SKM-1 (cell line): ENCODE results near the gene PLGLB1.
"Not testable (repeated sequence)": the region's sequence is repeated elsewhere in the genome, so short reads cannot be mapped to it uniquely, and the experiment has no call there.

Experiments used
- DNase-seq: peaks from one replicate; lab custom pipeline; 2025; ENCODE audit not compliant: unreplicated experiment; lab: John Stamatoyannopoulos, UW

Gene PLGLB1

GRCh38 chr2:87021744-87022143 lies at the start of gene PLGLB1:
Gene PLGLB1, minus strand, starts transcription at chr2:87021844. Its CDS starts 61 bp downstream, at chr2:87021783.
- DNase-seq = not testable (repeated sequence)

- not testable (repeated sequence) for DNase-seq
Measured at GRCh38 chr2:87064305-87064704, 42.7 kb upstream of the PLGLB1 start.

- not testable (repeated sequence) for DNase-seq
Measured at GRCh38 chr2:87063431-87063830, 41.8 kb upstream of the PLGLB1 start.

- DNase-seq = not testable (repeated sequence)
Measured at GRCh38 chr2:87061519-87061918, 39.9 kb upstream of the PLGLB1 start.

- DNase-seq = not testable (repeated sequence)
Measured at GRCh38 chr2:87057606-87058005, 36.0 kb upstream of the PLGLB1 start.

GRCh38 chr2:87056843-87057242 lies 35.2 kb upstream of the PLGLB1 start:
- DNase-seq = not testable (repeated sequence)

GRCh38 chr2:87056435-87056834 lies 34.8 kb upstream of the PLGLB1 start:
- not testable (repeated sequence) for DNase-seq

GRCh38 chr2:87054375-87054774 lies 32.7 kb upstream of the PLGLB1 start:
- DNase-seq = not testable (repeated sequence)

- not testable (repeated sequence) for DNase-seq
Measured at GRCh38 chr2:87041321-87041978, 19.8 kb upstream of the PLGLB1 start.

- DNase-seq = not testable (repeated sequence)
Measured at GRCh38 chr2:87028607-87029006, 7.0 kb upstream of the PLGLB1 start.

- not testable (repeated sequence) for DNase-seq
Measured at GRCh38 chr2:87026816-87027215, 5.2 kb upstream of the PLGLB1 start.

GRCh38 chr2:87025927-87026326 lies 4.3 kb upstream of the PLGLB1 start:
- DNase-seq = not testable (repeated sequence)

- DNase-seq = not testable (repeated sequence)
Measured at GRCh38 chr2:87023988-87024615, 2.5 kb upstream of the PLGLB1 start.

GRCh38 chr2:87021043-87021442 lies 601 bp downstream of the PLGLB1 start:
- DNase-seq = not testable (repeated sequence)

- not testable (repeated sequence) for DNase-seq
Measured at GRCh38 chr2:87019053-87019452, 2.6 kb downstream of the PLGLB1 start.

GRCh38 chr2:87014489-87015169 lies 7.0 kb downstream of the PLGLB1 start:
- not testable (repeated sequence) for DNase-seq

GRCh38 chr2:87004398-87004797 lies 17.2 kb downstream of the PLGLB1 start:
- DNase-seq = not testable (repeated sequence)
